GM19324 (cell line): ENCODE results near the gene CABCOCO1.

ENCODE experiments used
- ATAC-seq: cut with Tn5 transposase; IDR thresholded peaks from one replicate; pipeline ENCODE4 v1.9.1; 2021; ENCODE audit warnings: mild to moderate bottlenecking, moderate library complexity; ENCODE audit not compliant: unreplicated experiment, low FRiP score

The CABCOCO1 gene, protein sequence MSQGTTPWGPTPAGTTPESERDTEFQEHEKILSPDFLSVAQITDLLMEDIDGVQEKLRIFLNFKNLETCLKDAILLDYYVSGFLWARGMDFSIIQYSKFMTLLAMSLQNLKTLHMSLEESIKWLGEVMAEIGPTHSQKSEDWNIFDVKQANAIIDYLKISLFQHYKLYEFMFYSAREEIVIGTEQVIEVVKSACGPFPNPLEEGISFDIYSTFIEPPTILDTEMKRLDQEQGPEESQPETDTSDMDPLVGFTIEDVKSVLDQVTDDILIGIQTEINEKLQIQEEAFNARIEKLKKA

DNA sequence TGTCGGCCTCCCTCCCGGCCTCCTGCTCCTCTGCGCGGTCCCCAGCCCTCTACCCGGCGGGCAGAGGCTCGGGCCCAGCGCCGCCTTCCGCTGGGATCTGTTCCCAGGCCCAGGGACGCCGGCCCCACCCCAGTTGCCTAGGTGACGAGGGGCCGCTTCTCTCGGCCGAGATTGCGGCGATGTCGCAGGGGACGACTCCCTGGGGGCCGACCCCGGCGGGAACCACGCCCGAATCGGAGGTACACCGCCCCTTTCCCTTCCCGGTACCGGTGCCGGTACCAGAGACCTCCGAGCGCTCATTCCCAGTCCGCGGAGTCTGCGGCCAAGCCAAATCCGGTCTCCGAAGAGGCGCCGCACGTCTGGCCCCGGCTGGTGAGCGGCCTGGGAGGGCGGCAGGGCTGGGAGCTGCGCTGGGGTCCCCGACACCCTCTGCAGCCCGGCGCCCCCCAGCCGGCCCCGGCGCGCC is at the start of gene CABCOCO1:
Gene CABCOCO1, plus strand, starts transcription at position 136 of the 466 bp plus-strand sequence. Its CDS starts 44 bp downstream, at position 180.
- no peak for ATAC-seq

DNA sequence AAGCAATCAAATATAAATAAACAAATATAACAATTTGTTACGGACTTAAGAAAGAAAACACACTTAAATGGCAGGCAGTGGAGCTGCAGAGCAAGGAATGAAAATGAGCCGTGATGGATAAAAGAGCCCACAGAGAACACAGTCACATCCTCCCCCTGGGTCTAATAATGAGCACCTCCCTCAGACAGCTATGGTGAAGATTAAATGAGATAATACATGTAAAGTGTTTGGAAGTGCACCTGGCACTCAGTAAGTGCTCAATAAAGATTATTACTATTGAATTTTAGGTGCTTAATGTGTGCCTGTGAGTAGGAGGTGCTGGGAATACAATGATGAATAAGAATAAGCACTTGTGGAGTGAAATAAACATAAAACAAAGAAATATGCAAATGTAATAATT is 49.1 kb upstream of the CABCOCO1 start:
- ATAC-seq = no peak

DNA sequence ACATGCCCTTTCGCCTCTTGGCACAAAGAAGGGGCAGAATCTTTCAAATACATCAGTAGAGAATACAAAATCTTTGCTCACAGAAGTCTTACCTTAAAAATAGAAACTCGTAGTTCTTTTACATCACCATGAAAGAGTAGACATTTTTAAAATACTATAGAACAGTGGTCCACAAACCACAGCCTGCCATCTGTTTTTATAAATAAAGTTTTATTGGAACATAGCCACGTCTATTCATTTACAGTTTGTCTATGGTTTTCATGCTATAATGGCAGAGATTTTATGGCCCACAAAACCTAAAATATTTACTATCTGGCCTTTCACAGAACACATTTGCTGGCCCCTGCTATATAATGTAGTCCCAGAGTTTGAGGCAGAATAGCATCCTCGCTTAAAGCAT is 46.1 kb upstream of the CABCOCO1 start:
- ATAC-seq = no peak

DNA sequence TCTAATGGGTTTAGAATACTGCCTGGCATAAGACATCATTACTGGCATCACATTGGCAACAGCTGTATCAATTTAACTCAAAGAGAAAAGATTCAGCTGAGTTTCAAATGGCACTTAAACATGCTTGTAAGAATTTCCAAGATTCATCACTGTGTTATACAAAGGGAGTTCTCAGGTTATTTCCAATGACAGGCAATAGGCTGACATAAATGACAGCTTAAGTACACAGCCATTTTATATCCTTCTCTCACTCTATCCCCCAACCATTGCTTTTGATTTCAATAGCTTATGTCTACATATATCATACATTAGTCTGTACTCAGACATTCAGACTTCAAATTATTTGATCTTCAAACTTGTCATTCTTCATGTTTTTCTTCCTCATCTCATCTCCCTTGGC is 45.5 kb upstream of the CABCOCO1 start:
- ATAC-seq = no peak

DNA sequence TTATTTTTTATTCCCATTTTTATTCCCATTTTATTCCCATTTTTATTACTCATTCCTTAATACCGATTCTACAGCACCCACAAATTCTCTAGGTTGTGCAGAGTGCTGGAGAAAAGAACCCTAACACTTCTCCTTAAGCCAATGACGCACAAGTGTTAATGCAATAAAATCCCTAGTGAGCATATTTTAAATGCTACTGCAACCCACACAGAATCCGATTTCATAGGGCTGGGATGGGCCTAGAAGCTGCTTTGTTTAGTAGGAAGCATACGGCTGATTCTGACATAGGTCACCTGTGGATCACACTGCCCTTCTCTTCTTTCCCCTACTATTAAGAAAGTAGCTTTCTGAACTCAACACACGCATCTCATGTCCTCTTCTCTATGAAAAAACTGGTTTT is 45.1 kb upstream of the CABCOCO1 start:
- no peak for ATAC-seq

DNA sequence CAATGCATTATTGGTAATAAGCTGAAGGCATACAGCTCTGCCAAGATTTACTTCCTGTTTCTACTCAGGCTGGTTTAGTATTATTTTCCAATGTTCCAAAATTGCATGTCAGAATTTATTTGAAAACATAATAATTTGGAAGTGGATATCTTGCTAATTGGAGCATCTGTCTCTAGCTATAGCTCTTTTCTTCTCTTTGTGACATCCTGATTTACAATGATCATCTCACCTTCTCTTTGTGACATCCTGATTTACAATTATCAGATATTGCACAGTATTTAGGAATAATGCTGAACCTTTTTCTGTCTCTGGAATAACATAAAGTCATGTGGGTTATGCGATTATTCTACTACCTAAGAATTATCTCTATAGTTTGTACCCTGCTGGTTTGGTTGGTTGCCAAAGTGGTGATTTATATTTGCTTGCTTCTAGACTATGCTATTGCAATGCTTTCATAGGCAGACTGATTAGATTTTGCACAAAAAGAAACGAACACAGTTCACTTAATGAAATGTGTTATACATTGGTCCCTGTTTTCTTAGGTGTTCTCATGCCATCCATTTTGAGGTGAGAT is 44.3 kb upstream of the CABCOCO1 start:
- no peak for ATAC-seq

DNA sequence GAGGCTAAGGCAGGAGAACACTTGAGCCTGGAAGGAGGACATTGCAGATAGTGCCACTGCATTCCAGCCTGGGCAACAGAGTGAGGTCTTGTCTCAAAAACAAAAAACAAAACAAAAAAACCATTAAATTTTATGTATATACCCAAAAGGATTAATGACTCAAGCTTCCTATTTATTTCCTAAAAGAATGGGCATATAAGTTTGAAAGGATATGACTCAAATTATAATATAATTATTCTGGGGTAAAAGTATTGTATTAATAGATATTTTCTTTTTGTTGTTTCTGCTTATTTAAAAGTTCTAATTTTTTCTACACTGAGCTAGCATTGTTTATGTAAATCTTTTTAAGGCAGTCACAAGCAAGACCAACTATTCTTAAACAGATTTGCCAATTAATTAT is 42.2 kb upstream of the CABCOCO1 start:
- no peak for ATAC-seq

DNA sequence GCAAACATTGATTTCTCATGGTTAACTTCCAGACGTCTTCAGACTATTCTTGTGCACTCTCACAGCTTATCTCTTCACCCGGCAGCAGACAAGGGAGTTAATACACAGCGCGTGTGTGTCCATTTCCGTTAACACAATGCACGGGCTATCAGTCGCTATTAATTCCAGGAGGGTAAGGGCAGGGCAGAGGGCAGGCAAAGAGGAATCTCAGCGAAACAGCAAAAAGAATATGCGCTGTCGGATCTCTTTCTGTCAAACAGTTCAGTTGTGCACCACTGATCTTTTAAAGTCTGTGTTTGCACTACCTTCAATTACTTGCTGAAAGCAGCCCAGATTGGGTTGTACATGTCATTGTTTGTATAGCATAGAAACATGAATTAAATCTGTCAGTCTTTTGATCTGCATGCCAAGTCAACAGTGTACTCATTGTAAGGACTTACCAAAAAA is 41.1 kb upstream of the CABCOCO1 start:
- ATAC-seq = no peak

DNA sequence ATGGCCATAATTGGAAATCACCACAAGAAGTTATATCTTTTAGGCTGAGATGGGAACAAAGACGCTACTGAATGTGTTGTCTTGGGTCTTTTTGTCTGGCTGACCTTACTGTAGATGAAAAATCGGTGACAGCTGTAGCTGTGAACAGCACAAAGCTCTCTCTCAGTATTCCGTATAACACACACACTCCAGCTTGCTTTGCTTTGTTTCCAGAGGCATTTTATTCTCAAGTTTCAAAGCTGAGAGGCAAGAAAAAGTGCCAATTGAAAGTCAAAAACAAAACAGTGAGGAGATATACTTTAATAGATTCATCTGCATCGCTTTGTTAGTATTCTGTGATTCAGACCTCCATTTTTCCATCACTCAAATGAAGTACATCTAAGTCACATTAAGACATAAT is 39.6 kb upstream of the CABCOCO1 start:
- ATAC-seq = no peak

DNA sequence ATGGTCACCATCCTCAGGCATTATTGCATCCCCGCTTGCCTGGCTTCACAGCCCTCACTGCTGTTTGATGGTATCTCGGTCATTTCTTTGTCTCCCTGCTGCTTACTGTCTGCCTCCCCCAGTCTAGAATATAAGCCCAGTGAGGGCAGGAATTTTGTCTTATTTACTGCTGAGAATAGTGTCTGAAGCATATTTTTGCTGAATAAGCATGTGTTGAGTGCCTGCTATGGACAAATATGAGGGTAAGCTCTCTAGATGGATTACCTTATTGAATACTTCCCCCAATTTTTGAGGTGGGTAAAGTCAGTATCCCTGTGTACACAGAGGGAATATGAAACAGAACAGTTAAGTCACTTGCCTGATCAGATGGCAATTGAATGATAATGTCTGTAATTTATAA is 36.5 kb upstream of the CABCOCO1 start:
- ATAC-seq = no peak

DNA sequence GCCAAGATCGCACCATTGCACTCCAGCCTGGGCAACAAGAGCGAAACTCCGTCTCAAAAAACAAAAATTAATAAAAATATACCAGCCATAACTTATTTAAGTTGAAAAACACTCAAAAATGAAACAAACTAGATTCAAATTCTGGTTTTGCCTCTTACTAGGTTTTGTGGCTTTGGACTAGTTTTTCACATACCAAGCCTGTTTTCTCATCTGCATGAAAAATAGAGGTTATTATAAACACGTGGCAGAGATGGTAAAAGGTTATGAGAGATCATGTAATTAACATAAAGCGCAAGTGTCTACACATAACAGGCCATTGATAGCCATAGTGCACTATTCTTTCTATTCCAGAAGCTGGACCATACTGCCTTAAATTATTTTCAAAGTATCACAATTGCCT is 35.5 kb upstream of the CABCOCO1 start:
- ATAC-seq = no peak

DNA sequence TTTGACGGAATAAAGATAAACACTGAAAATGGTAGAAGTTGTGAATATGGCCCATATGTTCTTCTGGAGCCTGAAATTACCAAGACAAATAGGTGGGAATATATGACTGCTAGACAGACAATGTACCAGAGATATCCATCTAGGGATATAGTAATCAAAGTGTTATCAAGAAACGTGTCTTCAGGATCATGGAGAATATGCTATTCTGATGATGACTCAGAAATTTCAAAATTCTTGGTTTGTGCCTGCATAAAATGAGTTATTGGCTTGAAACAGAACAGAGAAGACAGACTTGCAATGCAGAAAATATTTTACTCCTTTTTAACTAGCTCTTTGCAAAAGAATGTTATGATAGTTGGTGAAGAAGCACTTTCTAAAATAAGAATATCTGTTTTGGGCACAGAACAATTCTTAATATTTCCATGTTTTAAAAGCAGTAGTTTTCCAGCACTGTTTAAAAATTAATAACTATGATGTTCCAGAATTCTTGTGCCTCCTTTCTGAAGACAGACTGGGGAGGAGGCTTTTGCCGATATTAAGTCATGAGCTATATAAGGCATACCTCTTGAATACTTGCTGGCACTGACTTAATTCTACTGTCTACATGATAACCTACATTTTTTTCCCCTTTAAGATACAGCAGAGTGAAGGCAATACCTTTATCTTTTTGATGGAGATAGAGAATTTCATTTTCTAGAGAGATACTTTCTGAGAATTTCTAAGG is 34.4 kb upstream of the CABCOCO1 start:
- no peak for ATAC-seq

DNA sequence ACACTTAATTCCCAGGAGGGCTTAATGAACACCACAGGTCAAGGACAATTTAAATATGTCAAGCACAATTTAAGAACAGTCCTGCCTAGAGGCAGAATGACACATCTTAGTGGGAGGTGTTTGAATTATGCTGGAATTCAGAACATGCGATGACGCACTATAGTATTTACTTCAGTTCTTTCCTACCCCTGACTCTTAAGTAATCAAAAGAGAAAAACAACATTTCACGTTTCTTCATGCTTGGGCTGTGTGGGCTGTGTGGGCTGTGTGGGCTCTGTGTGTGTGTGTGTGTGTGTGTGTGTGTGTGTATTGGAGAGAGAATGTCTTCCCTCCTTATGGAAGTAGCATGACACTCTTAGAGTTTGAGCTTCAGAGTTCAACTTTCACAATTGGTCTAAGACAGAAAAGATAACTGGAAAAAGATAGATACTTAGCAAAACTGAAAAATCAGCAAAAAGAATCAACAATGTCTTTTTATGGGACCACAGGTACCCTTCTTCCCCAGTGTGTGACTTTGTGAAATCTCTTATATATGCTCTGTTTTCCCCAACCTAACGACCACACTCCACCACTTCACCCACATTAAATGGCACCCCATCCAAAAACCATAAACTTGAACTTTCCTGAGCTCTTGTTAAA is 33.7 kb upstream of the CABCOCO1 start:
- ATAC-seq = no peak

DNA sequence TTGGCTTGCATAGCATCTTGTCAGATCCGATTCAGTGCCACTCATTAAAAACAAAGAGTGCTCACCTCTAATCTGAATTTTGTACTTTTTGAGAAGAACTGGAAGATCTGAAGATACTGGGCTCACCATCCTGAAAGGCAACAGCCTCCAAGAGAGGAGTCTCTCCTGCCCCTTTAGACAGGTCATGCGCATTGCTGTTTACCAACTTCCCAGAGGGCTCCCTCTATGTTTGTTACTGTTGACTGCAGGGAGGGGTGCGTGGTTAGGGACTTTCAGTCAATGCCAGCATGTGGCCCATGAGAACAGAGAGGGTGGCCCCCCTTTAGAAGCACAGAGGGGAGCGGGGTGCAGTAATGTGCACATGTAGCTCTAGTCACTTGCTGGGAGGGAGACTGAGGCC is 33.2 kb upstream of the CABCOCO1 start:
- no peak for ATAC-seq

DNA sequence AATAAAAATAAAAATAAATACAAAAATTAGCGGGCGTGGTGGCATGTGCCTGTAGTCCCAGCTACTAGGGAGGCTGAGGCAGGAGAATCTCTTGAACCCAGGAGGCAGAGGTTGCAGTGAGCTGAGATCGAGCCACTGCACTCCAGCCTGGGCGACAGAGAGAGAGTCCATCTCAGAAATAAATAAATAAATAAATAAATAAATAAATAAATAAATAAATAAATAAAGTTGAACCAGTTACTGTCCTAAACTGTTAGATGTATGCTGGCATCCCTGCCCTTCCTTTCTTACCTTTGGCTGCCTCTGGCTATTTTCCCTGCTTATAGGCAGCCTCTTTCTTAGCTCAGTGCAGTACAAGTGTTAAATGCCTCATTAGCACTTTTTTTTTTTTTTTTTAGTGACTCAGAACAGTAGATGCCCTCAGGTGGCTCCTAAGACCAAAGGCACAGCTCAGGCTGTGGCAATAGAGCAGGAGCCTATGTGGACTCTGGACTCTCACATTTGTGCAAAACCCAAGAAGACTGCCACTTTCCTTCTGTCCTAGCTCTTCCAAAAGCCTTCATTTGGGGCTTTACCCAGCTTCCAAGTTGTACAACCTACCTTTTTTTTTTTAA is 30.6 kb upstream of the CABCOCO1 start:
- no peak for ATAC-seq

DNA sequence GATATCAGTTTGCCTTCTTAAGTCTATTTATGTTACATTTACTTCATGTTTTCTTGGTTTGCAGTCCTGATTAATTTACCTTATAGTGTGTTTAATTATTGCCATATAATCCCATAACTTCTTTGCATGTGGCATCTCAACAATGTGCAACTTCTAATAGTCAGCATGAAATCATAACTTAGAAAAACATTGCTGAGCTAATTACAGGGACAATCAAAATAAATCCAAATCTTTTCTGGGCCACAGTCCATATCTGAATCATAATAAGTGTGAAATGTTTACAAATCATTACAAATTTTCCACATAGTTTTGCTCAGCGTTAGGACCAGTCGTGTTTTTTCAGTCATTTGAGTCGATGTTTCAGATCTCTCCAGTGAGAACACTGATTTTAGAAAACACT is 29.1 kb upstream of the CABCOCO1 start:
- no peak for ATAC-seq

DNA sequence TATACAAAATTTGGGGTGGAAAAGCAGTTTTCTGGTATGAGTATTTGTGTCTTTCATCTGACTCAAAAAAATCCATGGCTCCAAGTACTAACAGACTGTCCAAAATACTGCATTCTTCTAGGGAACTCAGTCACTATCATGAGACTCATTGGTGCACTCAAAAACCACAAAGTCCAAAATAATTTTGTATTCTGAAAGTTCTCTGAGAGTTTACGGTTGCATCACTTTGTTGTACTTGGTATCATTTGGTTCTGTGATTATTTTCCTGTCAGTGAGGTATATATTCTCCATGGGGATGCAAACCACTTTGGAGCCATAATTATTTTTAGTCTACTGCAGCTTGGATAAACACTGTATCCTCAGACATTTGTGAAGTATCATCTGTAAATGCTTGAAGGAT is 28.0 kb upstream of the CABCOCO1 start:
- ATAC-seq = no peak

DNA sequence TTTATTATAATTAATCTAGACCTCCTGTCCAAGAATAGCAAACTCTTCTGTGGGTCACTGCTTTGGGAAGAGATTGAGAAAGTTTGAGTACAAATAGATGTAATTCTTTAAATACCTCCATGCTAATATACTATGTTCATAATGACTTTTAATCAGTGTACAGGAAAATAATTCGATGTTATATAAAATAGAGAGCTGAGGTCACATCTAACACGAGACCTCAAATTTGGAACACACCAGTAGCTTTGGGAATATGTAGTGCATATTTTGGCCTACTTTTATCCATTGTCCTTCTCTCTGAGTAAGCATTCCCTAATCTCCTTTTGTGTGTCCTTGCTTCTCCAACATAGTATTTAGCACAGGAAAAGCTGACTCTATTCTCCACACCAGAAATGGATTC is 27.3 kb upstream of the CABCOCO1 start:
- ATAC-seq = no peak

DNA sequence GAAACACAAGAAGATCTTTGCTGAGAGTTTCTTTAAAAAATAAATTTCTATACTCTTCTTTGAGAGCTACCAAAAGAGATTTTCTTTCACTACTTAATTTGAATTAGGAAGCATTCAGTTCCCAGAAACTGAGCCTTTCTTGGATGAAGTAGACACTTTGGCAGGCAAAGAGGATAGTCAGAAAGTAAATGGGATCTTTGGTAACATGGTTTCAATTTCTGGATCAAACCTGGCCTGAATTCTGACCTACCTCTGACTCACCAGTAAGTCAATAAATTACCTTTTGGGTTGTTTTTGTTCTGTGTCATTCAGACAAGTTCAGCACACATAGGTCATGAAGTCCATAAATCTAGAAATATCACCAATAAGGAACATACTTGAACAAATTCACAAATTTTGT is 26.8 kb upstream of the CABCOCO1 start:
- no peak for ATAC-seq

DNA sequence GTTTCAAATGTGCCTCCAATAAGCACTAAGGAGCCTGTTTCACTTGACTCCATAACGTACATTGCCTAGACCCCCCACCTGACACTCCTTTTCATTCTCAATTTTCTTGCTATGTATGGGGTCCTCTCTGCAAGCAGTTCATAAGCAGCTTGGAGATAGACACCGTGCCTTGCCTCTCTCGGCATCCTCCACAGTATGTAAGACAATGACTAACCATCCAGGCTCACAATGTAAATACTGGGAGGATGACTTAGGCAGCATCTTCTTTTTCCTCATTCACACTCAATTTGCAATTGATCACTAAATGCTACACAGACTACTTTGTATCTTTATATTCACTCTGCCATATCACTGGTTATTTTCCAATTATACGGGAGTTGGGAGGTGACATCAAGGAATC is 22.8 kb upstream of the CABCOCO1 start:
- ATAC-seq = no peak

DNA sequence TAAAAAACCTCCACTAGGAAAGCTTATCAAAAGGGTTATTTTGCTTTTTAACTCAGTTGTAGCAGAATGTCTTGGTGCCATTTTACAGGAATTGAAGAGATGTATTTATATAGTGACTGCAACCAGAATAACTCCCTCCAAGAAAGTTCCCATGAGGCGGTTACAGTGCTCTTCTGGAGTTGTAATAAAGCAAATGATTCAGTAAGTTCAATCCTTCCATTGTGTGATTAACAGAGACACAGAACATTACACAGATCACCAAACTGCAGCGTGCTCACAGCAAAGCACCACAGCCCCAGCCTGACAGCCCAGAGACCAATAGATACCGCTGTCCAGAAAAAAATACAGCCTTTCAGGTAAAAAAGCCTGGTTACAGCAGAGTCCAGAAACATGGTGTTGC is 21.9 kb upstream of the CABCOCO1 start:
- no peak for ATAC-seq
